ENCODE data around the gene ZNF268.

The ZNF268 gene

GRCh38 chr12:133264173-133264572 lies 82.9 kb downstream of the ZNF268 start:
- Histone ChIP-seq H3K9me3 (ENCODE audit: control insufficient read depth, insufficient read depth, low read depth, low read length) (no peaks in the 10 kb centered on the region), H3K27ac (ENCODE audit: extremely low read depth, low read depth, low read length) (no peak overlapping the region), H3K4me3 (ENCODE audit: low read depth, low read length) (no peak overlapping the region), H3K36me3 (ENCODE audit: control insufficient read depth in 2 of 2, insufficient read depth in 1 of 2, low read length in 2 of 2) (no peaks in the 10 kb centered on the region), H3K4me1 (ENCODE audit: control insufficient read depth, insufficient read depth, low read length) (no peaks in the 10 kb centered on the region)
- ChIA-PET POLR2A (no interaction called here), CTCF (no interaction called here)
- no peak for TF ChIP-seq ZNF701 (tag by site-specific recombination; IDR thresholded peaks at IDR 0.05)
- TF ChIP-seq ZNF23 (tag by site-specific recombination; IDR thresholded peaks at IDR 0.05; ENCODE audit: borderline replicate concordance) = no peak
- TF ChIP-seq ZBTB48 (tag by site-specific recombination; IDR thresholded peaks at IDR 0.05) = no peak
- TF ChIP-seq KLF16 (tag by site-specific recombination; IDR thresholded peaks at IDR 0.05) = no peak
- no peak for TF ChIP-seq ZNF664 (tag by site-specific recombination; IDR thresholded peaks at IDR 0.05)
- TF ChIP-seq ZBTB8A (tag by site-specific recombination; IDR thresholded peaks at IDR 0.05) = no peak
- no peak for TF ChIP-seq HOXD13 (CRISPR knock-in tag; IDR thresholded peaks at IDR 0.05; ENCODE audit: borderline replicate concordance)
- TF ChIP-seq GLI4 (tag by site-specific recombination; IDR thresholded peaks at IDR 0.05) = no peak
- TF ChIP-seq KLF8 (tag by site-specific recombination; IDR thresholded peaks at IDR 0.05) = no peak

All from HEK293 (cell line).